NB4 (cell line): ENCODE data around the gene RBMS3.

ENCODE experiments used
- DNase-seq: peaks from one replicate; pipeline ENCODE4 v3.0.0; 2010; ENCODE audit warnings: low read depth
- H3K4me3 ChIP-seq: one replicate; pipeline ENCODE4 v1.5.1; 2011; ENCODE audit warnings: mild to moderate bottlenecking, low read depth, low read length, moderate library complexity
- CTCF ChIP-seq: IDR thresholded peaks from one replicate; pipeline ENCODE4 v1.5.1; 2012; ENCODE audit warnings: low read depth, low read length
- MYC ChIP-seq: IDR thresholded peaks from 2 replicates; pipeline ENCODE4 v1.6.1; 2011; ENCODE audit warnings: low read depth, low read length
- POLR2A ChIP-seq: IDR thresholded peaks from 2 replicates; pipeline ENCODE4 v1.6.1; 2011; ENCODE audit warnings: mild to moderate bottlenecking; ENCODE audit not compliant: insufficient read length; ENCODE audit errors: extremely low read depth
- TF ChIP-seq, protein P1 (sequence below): IDR thresholded peaks from 2 replicates; pipeline ENCODE4 v1.6.1; 2011; ENCODE audit warnings: low read depth, low read length

Gene RBMS3

DNA sequence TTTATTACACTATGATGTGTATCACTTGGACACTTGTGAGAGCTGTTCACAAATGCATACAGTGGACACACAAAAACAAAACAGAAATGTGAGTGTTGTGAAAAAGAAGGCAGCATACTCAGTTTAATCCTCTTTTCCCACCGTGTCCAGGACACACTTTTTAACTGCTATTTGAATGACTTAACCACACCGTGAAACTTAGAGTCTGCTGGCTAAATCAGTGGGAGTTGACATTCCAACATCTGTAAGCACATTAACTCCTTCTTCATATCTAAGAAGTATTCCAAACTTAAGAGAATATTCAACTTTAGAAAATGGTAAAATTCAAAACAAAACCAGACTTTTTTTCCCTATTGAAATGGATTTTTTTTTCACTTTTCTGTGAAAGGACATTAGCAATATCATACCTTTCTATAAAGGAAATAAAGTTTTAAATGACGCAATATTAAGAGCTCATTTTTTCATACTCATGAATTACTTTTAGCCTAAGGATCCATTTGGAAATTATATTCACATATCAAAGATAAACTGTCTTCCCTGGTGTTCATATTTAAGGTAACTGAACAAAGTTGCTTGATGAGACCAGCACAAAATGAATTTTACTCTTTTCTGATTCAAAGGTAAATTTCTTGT is 316.6 kb downstream of the RBMS3 start:
- no peak overlapping the region for H3K4me3 ChIP-seq
- DNase-seq: no peak
- TF ChIP-seq CTCF: no peak
- TF ChIP-seq MYC: no peak
- TF ChIP-seq, protein P1, sequence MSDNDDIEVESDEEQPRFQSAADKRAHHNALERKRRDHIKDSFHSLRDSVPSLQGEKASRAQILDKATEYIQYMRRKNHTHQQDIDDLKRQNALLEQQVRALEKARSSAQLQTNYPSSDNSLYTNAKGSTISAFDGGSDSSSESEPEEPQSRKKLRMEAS: no peak
- TF ChIP-seq POLR2A: no peak

GRCh38 chr3:29601861-29602585 is 321.2 kb downstream of the RBMS3 start:
- H3K4me3 ChIP-seq: no peak overlapping the region
- TF ChIP-seq CTCF (no peak), POLR2A (no peak), MYC (no peak)
- TF ChIP-seq, protein P1: no peak
- no peak for DNase-seq

DNA sequence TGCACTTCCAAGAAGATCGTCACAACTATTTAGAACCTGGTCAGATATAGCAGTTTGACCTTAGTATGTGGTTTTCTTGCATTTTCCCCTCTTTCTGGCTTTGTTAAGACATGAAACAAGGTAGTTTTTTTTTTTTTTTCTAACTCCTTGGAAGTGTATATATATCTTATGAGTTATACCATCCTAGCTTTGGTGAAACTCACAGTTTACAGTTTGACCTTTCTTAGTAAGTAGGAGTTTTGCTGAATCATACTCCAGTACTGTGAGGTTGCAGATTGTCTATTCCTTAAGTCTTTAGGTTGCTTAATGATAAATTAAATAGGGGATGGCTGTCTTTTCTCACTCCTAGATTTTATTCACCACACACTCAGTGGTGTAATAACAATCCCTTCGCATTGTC is 325.0 kb downstream of the RBMS3 start:
- no peak for DNase-seq
- no peak overlapping the region for H3K4me3 ChIP-seq
- no peak for TF ChIP-seq MYC
- no peak for TF ChIP-seq CTCF
- TF ChIP-seq POLR2A: no peak
- TF ChIP-seq, protein P1: no peak

DNA sequence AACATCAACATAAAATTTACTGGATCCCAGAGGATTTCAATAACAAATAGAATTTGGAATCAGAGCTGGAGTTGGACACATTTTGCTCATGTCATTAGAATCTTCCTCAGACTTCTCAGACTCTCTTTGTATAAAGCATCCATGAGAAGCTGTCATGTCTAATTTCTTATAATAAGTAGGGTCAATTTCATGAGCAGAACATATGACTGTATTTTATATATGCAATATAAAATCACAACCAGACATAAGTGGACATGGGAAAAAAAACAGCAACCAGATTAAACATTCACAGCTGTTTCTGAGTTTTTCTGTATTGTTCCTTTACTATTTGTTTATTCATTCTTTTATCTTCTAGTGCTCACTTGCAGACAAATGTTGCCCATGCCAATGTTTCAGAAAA is 325.5 kb downstream of the RBMS3 start:
- TF ChIP-seq, protein P1: no peak
- TF ChIP-seq POLR2A: no peak
- no peak for TF ChIP-seq MYC
- TF ChIP-seq CTCF: no peak
- DNase-seq: no peak
- no peak overlapping the region for H3K4me3 ChIP-seq

DNA sequence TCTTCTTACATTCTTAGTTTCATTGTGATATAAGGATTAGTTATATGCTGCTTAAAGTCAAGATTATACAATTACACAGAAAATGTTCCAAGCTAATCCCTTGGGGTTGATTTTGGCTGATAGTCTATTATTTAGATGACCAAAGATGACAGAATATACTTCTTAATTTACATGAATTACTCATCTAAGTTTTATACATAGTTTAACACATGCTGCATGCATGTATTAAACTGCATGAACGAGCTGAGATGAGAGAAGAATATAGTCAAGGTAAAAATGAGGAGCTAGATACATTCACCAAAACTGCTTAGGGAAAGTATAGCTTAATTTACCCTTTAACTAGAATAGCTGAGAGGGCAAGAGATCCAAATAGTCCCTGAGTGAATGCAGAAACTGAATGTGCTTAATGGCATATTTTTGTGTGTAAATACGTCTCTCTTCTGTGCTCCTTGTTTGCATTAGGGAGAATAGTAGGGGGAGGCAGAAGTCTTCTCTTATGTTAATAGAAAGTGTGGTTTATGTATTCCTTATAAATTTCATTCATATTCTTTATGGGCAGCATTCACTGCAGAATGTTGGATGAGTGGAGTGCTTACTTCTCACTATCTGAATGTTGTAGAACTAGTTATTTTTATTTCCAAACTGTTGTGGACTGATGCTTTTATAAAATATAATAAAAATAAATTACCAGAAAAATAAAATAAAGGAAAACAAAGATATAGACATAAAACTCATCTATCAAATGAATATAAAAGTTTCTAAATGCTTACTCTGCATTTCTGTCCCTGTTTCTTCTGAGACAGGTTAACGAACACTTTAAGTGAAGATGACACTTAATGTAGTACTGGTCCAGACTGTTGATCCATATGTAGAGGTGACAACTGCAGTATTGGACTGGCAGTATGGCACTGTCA is 327.8 kb downstream of the RBMS3 start:
- TF ChIP-seq, protein P1: no peak
- TF ChIP-seq CTCF: no peak
- TF ChIP-seq MYC: no peak
- no peak for TF ChIP-seq POLR2A
- no peak overlapping the region for H3K4me3 ChIP-seq
- DNase-seq: no peak
